COLO668 (cell line): ENCODE measurements around the gene PDZD4.
"Not testable (repeated sequence)": the region's sequence is repeated elsewhere in the genome, so short reads cannot be mapped to it uniquely, and the experiment has no call there.

Experiments used
- DNase-seq: peaks from one replicate; lab custom pipeline; 2025; ENCODE audit not compliant: unreplicated experiment; lab: John Stamatoyannopoulos, UW

Gene PDZD4

DNA sequence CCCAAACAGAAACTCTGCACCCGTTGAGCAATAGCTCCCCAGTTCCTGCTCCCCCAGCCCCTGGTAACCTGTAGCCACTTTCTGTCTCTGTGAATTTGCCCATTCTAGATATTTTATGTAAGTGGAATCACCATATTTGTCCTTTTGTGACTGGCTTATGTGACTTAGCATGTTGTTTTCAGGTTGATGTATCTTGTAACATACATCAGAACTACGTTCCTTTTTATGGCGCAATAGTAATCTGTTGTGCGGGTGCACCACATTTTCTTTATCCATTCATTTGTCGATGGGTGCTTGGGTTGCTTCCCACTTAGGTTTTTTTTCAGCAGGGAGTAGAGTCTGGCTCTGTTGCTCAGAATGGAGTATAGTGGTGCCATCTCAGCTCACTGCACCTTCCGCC is 6.6 kb upstream of the PDZD4 start:
- no peak for DNase-seq

DNA sequence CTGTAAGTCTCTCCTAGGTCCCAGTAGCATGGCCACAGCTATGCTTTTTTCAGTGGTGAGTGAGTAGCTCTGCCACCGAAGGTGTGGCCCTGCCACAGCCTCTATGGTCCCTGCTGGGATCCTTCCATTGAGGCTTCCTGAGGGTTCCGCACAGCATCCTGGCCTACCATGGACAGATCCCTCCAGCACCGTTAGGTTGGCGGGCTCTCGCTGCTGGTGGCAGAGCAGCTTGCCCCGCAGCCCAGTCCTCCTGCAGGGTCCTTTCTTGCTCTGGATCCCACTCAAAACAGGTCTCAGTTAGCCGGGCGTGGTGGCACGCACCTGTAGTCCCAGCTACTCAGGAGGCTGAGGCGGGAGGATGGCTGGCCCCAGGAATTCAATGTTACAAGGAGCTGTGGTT is 2.4 kb upstream of the PDZD4 start:
- no peak for DNase-seq

GRCh38 chrX:153831429-153832150 is 1.2 kb upstream of the PDZD4 start:
- no peak for DNase-seq

DNA sequence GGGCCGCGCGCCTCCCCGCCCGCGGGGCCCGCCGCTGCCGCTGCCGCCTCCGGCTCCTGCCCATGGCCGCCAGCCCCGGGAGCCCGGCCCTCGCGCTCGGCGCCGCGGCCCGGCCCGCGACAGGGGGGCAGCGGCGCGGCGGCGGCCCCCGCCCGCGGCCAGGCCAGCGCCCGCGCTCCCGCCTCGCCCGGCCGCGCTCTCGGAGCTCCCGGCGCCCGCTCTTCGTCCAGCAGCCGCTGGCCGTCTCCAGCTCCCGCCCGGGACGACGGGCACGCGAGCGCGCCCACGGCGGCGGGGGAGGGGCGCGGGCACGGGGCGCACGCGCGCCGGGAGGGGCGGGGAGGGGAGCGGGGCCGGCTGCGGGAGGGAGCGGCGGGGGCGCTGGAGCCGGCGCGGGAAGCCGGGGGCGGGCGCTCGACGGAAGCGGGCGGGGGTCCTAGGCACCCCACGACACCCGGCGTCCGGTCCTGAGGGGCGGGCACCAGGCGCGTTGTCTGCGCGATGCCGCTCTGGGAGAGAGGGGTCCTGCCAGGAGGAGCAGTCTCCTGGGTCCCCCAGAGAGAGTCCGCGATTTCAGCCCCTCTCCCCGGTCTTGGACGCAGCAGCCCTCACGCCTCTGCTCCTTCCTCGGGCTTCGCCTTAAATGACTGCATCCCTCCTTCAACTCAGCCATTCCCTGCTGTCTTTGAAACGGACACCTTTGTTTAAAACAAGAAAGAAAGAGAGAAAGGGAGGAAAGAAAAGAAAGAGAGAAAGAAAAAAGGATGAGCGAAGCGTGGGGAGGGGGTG is 490 bp upstream of the PDZD4 start:
- DNase-seq = peak; percentile 42

GRCh38 chrX:153829549-153829798 is 870 bp downstream of the PDZD4 start:
- DNase-seq = no peak

- no peak for DNase-seq
These were observed 1.4 kb downstream of the PDZD4 start for GRCh38 chrX:153828723-153829548.

DNA sequence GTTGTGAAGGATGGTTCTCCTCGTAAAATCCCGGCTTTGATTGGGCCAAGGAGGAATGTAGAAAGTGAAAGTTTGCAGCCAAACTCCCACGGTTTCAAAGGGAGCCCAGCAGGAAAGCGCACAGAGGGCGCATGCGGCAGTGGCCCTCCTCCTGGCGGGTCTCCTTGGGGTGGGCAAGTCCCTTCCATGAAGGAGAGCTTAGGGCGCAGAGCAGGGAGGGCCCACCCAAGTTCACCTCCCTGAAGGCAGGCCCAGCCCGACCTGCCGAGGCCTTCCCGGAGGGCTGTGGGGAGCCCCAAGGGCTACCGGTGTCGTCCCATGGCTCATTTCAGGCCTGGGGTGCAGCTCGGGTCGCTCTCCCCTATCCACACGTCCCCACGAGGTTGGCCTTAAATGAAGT is 2.0 kb downstream of the PDZD4 start:
- DNase-seq = no peak

DNA sequence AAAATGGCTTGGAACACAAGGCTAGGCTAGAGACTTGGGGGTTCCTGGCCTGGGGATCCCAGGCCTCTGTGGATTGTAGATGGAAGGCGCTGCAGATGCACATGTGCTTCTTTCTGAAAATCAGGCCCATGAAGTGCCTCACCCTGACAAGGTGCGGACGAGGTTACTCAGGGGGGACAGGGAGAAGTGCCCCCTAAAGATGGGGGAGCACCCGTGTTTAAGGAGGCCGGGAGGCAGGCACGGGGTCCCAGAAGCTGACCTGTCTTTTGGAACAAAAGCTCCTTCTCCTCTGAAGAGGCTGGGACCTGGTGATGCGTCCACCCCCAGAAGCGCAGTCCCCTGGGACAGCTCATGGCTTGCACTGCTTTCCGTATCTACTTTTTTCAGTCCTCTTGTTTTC is 2.4 kb downstream of the PDZD4 start:
- no peak for DNase-seq

- no peak for DNase-seq
These were observed 3.3 kb downstream of the PDZD4 start for GRCh38 chrX:153827016-153827415.

DNA sequence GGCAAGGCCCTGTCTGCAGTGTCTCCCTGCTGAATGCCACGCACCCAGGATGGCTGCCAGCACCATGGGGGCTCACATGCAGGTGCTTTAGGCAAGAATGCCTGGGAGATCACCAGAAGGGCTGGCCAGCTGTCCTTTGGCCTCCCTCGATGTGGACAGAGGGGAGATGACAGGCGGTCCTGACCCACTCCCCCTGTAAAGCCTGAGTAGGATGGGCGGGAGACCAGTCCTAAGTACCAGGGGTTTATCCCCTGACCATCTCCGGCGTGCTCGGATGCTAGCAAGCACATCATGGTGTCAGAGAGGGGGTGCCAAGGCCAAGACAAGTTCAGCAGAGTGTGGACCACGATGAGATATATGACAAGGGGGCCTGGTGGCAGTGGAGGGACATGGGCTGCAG is 5.3 kb downstream of the PDZD4 start:
- no peak for DNase-seq

- no peak for DNase-seq
These were observed 6.0 kb downstream of the PDZD4 start for GRCh38 chrX:153824348-153824747.

GRCh38 chrX:153821066-153821465 is 9.3 kb downstream of the PDZD4 start:
- no peak for DNase-seq

DNA sequence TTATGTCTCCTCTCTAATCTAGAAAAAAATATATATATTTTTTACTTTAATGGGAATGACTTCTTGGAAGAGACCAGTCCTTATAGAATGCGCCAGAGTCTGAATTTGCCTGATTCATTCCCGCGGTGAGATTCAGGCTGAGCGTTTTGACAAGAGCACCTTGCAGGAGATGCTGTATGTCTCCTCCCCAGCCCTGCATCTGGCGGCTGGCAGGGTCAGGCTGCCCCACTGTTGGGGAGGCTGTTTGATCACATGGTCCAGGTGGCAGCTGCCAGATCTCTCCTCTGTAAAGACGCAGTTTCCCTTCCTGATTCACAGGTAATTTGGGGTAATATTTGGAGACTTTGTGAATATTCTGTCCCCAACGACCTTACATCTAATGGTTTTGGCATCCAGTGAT is 9.7 kb downstream of the PDZD4 start:
- no peak for DNase-seq

GRCh38 chrX:153819384-153820040 is 10.8 kb downstream of the PDZD4 start:
- DNase-seq = no peak

GRCh38 chrX:153818571-153819383 is 11.6 kb downstream of the PDZD4 start:
- DNase-seq = peak; percentile 64

DNA sequence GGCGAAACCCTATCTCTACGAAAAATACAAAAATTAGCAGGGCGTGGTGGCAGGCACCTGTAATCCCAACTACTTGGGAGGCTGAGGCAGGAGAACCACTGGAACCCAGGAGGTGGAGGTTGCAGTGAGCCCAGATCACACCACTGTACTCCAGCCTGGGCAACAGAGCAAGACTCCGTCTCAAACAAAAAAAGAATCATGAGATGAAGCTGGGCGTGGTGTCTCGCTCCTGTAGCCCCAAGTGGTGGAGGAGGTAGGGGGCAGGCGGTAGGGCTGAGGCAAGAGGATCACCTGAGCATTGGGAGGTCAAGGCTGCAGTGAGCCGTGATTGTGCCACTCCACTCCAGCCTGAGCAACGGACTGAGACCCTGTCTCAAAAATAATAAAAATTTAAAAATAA is 12.3 kb downstream of the PDZD4 start:
- DNase-seq = not testable (repeated sequence)

- DNase-seq = no peak
These were observed 13.3 kb downstream of the PDZD4 start for GRCh38 chrX:153816831-153817690.

DNA sequence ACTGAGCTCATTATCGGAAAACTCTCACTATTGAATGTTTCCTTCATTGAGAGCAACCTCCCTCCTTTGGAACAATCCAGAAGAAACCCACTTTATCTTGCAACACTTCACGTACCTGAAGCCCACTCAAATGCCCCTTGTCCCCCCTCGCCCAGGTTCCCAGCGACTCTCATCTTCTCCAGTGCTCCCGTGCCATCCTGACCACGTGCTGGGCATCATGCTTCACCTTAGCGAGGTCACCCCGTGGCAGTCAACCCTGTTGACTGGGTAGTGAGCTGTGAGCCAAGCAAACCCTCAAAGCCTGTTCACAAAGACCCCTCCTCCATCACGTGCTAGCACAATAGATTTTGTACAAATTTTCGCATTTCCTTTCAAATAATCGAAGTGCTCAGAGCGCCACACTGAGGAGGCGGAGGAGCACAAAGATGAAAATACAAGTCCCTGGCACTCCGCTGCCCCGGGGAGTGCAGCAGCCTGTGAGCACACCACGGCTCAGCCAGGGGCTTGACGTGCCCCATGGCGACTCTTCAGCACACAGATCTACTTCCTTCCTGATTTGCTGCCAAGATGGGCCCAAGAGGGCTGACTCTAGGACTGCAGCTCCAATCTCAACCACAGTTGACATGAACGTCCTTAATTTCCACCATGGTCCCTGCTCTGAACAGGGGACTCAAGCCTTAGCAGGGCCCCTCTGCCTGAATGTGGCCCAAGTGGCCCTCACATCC is 15.6 kb downstream of the PDZD4 start:
- DNase-seq = no peak

GRCh38 chrX:153813161-153813560 is 17.2 kb downstream of the PDZD4 start:
- no peak for DNase-seq
